Endodermal cell (in vitro differentiated cells): ENCODE results near the gene ARL3. TPM values are rescaled to one million over a fixed set of nuclear protein-coding genes. Genes with fewer than 3 reads are reported as not detected.

ENCODE experiments used
- DNase-seq: peaks from one replicate; pipeline ENCODE4 v3.0.0-alpha.2; 2017
- H3K27ac ChIP-seq: 2 replicates; pipeline ENCODE4 v1.5.1; 2013; ENCODE audit warnings: mild to moderate bottlenecking, low read depth, low read length, moderate library complexity
- H3K27me3 ChIP-seq: 2 replicates; pipeline ENCODE4 v1.6.1; 2013; ENCODE audit warnings: mild to moderate bottlenecking, low read length, moderate library complexity; ENCODE audit not compliant: insufficient read depth, control insufficient read depth, poor library complexity, severe bottlenecking
- H3K36me3 ChIP-seq: 2 replicates; pipeline ENCODE4 v1.7.0; 2013; ENCODE audit warnings: mild to moderate bottlenecking, low read length, moderate library complexity; ENCODE audit not compliant: control insufficient read depth, insufficient read depth
- H3K4me1 ChIP-seq: one replicate; pipeline ENCODE4 v1.7.0; 2013; ENCODE audit warnings: low read length; ENCODE audit not compliant: control insufficient read depth, insufficient read depth
- H3K4me3 ChIP-seq: 2 replicates; pipeline ENCODE4 v1.5.1; 2013; ENCODE audit warnings: mild to moderate bottlenecking, low read length, moderate library complexity
- H3K9ac ChIP-seq: 2 replicates; pipeline ENCODE4 v1.6.1; 2013; ENCODE audit warnings: mild to moderate bottlenecking, low read length, moderate library complexity; ENCODE audit not compliant: poor library complexity, severe bottlenecking; ENCODE audit errors: extremely low read depth
- H3K9me3 ChIP-seq: 2 replicates; pipeline ENCODE4 v1.6.1; 2013; ENCODE audit warnings: mild to moderate bottlenecking, low read length, moderate library complexity; ENCODE audit not compliant: control insufficient read depth
- H3K27ac Mint-ChIP-seq: 2 replicates; pipeline ENCODE4 v1.8.0; 2020; ENCODE audit warnings: mixed read lengths
- H3K27me3 Mint-ChIP-seq: 2 replicates; pipeline ENCODE4 v1.8.0; 2021; ENCODE audit warnings: mild to moderate bottlenecking, mixed read lengths; ENCODE audit not compliant: insufficient read depth
- H3K36me3 Mint-ChIP-seq: 2 replicates; pipeline ENCODE4 v1.8.0; 2020; ENCODE audit warnings: low read depth, mixed read lengths
- H3K4me1 Mint-ChIP-seq: 2 replicates; pipeline ENCODE4 v1.8.0; 2020; ENCODE audit warnings: mixed read lengths
- H3K4me3 Mint-ChIP-seq: 2 replicates; pipeline ENCODE4 v1.8.0; 2020; ENCODE audit warnings: mild to moderate bottlenecking, moderate library complexity, mixed read lengths
- H3K9me3 Mint-ChIP-seq: 2 replicates; pipeline ENCODE4 v1.8.0; 2020; ENCODE audit warnings: mild to moderate bottlenecking, mixed read lengths
- WGBS, 2 experiments: methylation state at CpG; one replicate each; pipeline versions ENCODE4 v1.1.5 to v1.1.7; 2013; ENCODE audit warnings: missing lambda C conversion rate in 2 of 2, mixed read lengths in 1 of 2; ENCODE audit not compliant: insufficient coverage in 1 of 2, insufficient read length in 1 of 2; 5-methylcytosine and 5-hydroxymethylcytosine counted together
- total RNA-seq, 2 donors: library from RNA; stranded (reverse); fragmentation: NEBNext Ultra II Directional in 1 of 2; extraction: Animal tissue kit (Norgen Biotek cat#: 25700) in 1 of 2; gene quantifications; 2 replicates in 1 of 2; 3 replicates in 1 of 2; pipeline ENCODE4 v1.2.1, GENCODE V29; 2021
- TF ChIP-seq, protein P1 (sequence below): fragments of 200-600 bp; sonication (generic); conservative IDR thresholded peaks from 2 replicates; pipeline ENCODE4 v1.5.0; 2021; ENCODE audit warnings: antibody characterized with exemption, mild to moderate bottlenecking

ARL3 gene
- total RNA-seq, 2 donors from 2014 or later = 20.3 to 25.6 TPM

DNA sequence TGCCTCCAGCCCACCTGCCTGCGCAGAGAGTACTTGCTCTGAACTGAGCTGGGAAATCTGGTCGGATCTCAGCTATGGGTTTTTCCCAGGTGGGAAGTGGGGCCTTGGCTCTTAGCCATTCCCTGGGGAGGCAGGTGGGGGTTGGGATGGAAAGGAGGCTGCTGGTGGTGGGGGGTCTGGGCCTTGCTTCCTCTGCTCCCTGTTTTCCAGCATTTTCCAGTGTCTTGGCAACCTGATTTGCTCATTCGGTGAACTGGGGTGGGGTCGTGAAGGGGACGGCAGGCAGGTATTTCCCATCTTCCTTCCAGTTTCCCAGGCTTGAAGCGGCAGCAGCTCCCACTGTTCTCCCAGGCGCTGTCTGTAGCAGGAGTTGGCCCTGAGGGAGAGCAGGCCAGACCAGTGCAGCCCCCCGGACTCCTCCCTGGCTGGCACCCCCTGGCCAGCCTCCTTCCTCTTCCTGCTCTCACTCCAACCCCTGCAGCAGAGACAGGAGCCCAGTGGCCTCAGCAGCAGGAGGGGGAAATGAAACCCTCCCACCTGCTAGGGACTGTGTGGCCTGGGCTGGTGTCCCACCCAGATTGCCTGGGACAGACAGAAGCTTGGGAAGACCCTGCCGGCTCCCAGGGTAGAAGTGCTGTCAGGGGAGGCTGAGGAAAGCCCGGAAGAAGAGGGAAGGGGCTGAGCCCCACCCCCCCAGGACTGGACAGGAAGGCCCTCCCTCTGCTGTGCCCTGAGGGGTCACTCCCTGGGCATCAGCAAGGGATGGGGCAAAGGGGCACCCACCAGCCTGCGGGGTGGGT lies 63.3 kb downstream of the ARL3 start:
- TF ChIP-seq, protein P1, sequence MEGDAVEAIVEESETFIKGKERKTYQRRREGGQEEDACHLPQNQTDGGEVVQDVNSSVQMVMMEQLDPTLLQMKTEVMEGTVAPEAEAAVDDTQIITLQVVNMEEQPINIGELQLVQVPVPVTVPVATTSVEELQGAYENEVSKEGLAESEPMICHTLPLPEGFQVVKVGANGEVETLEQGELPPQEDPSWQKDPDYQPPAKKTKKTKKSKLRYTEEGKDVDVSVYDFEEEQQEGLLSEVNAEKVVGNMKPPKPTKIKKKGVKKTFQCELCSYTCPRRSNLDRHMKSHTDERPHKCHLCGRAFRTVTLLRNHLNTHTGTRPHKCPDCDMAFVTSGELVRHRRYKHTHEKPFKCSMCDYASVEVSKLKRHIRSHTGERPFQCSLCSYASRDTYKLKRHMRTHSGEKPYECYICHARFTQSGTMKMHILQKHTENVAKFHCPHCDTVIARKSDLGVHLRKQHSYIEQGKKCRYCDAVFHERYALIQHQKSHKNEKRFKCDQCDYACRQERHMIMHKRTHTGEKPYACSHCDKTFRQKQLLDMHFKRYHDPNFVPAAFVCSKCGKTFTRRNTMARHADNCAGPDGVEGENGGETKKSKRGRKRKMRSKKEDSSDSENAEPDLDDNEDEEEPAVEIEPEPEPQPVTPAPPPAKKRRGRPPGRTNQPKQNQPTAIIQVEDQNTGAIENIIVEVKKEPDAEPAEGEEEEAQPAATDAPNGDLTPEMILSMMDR = no peak
- no peaks in the 10 kb centered on the region for H3K9me3 ChIP-seq
- no peaks in the 10 kb centered on the region for H3K27me3 ChIP-seq
- H3K4me3 ChIP-seq = no peak overlapping the region
- H3K4me1 ChIP-seq = peaks cover 23% of the 10 kb centered on the region
- no peak overlapping the region for H3K4me3 Mint-ChIP-seq
- H3K36me3 ChIP-seq = peaks cover 23% of the 10 kb centered on the region
- 91% methylated on average over 8 to 11 of the region's 11 CpGs for WGBS, 2 experiments
- H3K27ac ChIP-seq = peak overlapping the region; percentile 99
- DNase-seq = no peak
- H3K9ac ChIP-seq = no peak overlapping the region
- H3K36me3 Mint-ChIP-seq = peaks cover 24% of the 10 kb centered on the region
- no peaks in the 10 kb centered on the region for H3K9me3 Mint-ChIP-seq
- H3K27me3 Mint-ChIP-seq = no peaks in the 10 kb centered on the region
- peaks cover 24% of the 10 kb centered on the region for H3K4me1 Mint-ChIP-seq
- no peak overlapping the region for H3K27ac Mint-ChIP-seq

DNA sequence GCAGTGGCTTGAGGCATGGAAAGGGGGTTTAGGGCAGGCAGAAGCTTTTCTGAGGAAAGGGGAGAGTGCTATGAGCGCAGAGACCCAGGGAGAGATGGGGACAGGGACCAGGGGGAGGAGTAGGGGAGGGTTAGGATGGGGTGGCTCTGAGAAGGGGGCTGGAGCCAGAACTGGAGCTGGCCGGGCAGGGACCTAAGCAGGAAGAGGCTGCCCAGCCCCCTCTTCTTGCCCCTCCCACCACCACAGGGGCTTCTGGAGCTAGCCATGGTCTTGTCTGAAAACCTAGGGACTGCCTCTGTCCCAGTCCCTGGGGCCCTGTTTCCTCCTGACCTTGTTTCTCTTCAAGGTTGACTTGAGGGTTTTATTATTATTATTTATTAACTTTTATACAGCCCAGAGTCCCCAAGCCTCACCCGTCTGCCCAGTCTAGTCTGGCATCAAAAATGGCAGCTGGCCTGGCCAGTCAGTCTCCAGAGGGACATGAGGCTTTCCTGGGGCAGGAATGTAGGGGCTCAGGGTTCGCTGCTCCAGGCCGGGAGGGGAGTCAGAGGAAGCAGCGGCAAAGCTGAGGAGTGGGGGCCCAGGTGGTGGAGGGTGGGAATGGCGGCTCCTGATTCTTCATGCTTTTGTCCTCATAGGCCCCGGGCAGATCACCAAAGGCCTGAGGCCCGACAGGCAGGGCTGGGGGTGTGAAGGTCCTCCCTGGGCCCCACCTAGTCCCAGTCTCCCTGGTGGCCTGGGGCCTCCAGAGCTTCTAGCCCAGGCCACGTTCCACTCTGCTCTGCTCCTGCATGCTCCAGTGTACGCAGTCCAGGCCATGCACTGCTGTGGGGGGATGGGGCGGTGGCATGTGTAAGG lies 64.2 kb downstream of the ARL3 start:
- no peaks in the 10 kb centered on the region for H3K27me3 Mint-ChIP-seq
- Histone ChIP-seq H3K4me3 (no peak overlapping the region), H3K4me1 (peaks cover 23% of the 10 kb centered on the region), H3K36me3 (peaks cover 15% of the 10 kb centered on the region), H3K27me3 (no peaks in the 10 kb centered on the region), H3K9me3 (no peaks in the 10 kb centered on the region), H3K9ac (peak overlapping the region; percentile 5), H3K27ac (peak overlapping the region; percentile 99)
- WGBS, 2 experiments = 82 to 86% methylated on average over 4 to 12 of the region's 12 CpGs
- no peak overlapping the region for H3K4me3 Mint-ChIP-seq
- no peak overlapping the region for H3K27ac Mint-ChIP-seq
- H3K4me1 Mint-ChIP-seq = peaks cover 24% of the 10 kb centered on the region
- H3K9me3 Mint-ChIP-seq = no peaks in the 10 kb centered on the region
- no peak for DNase-seq
- TF ChIP-seq, protein P1 = no peak
- peaks cover 18% of the 10 kb centered on the region for H3K36me3 Mint-ChIP-seq

DNA sequence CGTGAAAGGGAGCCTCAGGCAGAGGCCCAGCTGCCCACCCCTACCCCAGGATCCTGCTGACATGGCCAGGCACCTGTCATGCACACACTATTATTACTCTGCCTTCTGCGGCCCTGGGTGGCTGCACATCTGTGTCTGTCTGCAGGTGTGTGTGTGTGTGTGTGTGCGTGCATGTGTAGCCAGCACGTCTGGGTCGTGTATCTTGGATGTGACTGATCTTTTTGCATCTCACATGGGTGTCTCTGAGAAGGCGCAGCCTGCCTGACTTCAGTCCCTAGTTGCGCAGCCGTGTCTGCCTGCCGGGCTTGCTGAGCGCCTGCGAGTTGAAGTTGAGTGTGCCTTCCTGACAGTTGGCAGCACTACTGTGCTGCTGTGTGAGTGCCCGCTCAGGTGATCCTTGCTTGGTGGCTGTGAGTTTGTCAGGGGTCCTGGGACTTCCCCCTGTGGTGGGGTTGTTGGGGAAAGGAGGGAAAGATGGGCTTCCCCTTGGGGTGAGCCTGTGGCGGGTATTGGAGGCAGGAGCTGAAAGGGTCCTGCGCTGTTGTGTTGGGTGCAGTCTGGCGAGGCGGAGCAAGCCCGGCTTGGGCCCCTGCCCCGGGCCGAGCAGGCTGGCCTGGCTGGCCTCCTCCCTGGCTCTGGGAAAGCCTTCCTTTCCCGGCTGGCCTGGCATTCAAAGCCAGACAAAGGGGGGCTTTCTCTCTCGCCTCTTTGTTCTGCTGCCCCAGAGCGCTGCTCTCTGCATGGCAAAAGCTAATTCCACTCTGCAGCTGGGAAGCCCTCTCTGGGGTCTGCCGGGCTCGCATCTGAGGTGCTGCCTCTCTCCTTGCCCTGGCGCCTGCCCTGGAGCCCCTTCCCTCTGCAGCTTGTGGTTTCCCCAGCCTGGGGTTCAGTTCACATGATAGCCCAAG lies 65.1 kb downstream of the ARL3 start:
- Histone ChIP-seq H3K9ac (peak overlapping the region; percentile 5), H3K27me3 (no peaks in the 10 kb centered on the region), H3K4me3 (no peak overlapping the region), H3K4me1 (peaks cover 23% of the 10 kb centered on the region), H3K36me3 (peaks cover 12% of the 10 kb centered on the region), H3K9me3 (no peaks in the 10 kb centered on the region), H3K27ac (peak overlapping the region; percentile 99)
- Mint-ChIP-seq H3K36me3 (peaks cover 13% of the 10 kb centered on the region), H3K9me3 (no peaks in the 10 kb centered on the region), H3K4me3 (no peak overlapping the region), H3K27me3 (no peaks in the 10 kb centered on the region), H3K4me1 (peaks cover 24% of the 10 kb centered on the region), H3K27ac (peak overlapping the region; percentile 77)
- DNase-seq = no peak
- TF ChIP-seq, protein P1 = no peak
- 71 to 72% methylated on average over 11 to 25 of the region's 25 CpGs for WGBS, 2 experiments
